MM.1S (cell line): ENCODE measurements around the gene CD320.
"Not testable (repeated sequence)": the region's sequence is repeated elsewhere in the genome, so short reads cannot be mapped to it uniquely, and the experiment has no call there.

Experiments
- EZH2 ChIP-seq: fragments of 300-600 bp; sonication (generic); optimal IDR thresholded peaks from 2 replicates; pipeline ENCODE3; 2017; ENCODE audit warnings: low read depth, mild to moderate bottlenecking, antibody characterized with exemption, low read length, mixed read lengths
- TF ChIP-seq, protein P1 (sequence below): fragments of 300-600 bp; sonication (generic); IDR thresholded peaks from 2 replicates; pipeline ENCODE4 v1.5.1; 2016; ENCODE audit warnings: antibody characterized with exemption, low read length, mixed read lengths

DNA sequence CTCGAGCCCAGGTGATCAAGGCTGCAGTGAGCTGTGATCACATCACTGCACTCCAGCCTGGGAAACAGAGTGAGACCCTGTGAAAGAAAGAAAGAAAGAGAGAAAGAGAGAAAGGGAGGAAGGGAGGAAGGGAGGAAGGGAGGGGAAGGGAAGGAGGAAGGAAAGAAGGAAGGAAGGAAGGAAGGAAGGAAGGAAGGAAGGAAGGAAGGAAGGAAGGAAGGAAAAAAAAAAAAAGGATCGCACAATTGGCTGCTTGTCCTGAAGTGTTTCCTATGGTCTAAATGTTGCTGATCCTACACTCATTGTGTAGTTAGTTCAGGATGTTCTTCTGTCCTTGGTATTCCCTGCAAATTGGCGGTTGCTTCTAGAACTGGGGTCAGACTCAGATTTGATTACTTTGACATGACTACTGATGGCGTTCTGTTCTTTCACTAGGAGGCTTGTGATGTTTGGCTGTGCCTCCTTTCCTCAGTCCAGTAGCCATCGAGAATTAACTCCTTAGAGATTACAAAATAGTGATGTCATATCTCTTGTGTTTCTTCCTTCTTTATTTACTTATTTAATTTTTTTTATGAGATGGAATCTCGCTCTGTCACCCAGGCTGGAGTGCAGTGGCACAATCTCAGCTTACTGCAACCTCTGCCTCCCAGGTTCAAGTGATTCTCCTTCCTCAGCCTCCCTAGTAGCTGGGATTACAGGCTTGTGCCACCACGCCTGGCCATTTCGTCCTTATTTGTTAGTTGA lies 41.6 kb upstream of the CD320 start:
- TF ChIP-seq EZH2, result not testable (repeated sequence)
- TF ChIP-seq, protein P1, sequence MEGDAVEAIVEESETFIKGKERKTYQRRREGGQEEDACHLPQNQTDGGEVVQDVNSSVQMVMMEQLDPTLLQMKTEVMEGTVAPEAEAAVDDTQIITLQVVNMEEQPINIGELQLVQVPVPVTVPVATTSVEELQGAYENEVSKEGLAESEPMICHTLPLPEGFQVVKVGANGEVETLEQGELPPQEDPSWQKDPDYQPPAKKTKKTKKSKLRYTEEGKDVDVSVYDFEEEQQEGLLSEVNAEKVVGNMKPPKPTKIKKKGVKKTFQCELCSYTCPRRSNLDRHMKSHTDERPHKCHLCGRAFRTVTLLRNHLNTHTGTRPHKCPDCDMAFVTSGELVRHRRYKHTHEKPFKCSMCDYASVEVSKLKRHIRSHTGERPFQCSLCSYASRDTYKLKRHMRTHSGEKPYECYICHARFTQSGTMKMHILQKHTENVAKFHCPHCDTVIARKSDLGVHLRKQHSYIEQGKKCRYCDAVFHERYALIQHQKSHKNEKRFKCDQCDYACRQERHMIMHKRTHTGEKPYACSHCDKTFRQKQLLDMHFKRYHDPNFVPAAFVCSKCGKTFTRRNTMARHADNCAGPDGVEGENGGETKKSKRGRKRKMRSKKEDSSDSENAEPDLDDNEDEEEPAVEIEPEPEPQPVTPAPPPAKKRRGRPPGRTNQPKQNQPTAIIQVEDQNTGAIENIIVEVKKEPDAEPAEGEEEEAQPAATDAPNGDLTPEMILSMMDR, result not testable (repeated sequence)
